K562 (cell line): ENCODE results near the gene CCDC88A.

Experiments
- CBX5 ChIP-seq: IDR thresholded peaks from 2 replicates; pipeline ENCODE4 v1.6.1; 2014; ENCODE audit warnings: low read depth, borderline replicate concordance
- EGR1 ChIP-seq: fragments of 450-650 bp; conservative IDR thresholded peaks from 2 replicates; pipeline ENCODE4 v1.6.1; 2017; ENCODE audit warnings: mild to moderate bottlenecking
- ESRRB ChIP-seq: fragments of 250-450 bp; sonication (Bioruptor Pico); IDR thresholded peaks from 2 replicates; pipeline ENCODE4 v1.5.0; 2020; ENCODE audit warnings: mild to moderate bottlenecking, moderate library complexity, borderline replicate concordance
- MCM5 ChIP-seq: fragments of 450-650 bp; IDR thresholded peaks from 2 replicates; pipeline ENCODE4 v1.6.1; 2016; ENCODE audit warnings: low read depth
- MEF2D ChIP-seq: conservative IDR thresholded peaks from 2 replicates; pipeline ENCODE4 v1.6.1; 2016; ENCODE audit warnings: low read depth, missing genetic modification characterization, missing compliant biosample characterization
- POLR2AphosphoS5 ChIP-seq: IDR thresholded peaks from 2 replicates; pipeline ENCODE4 v1.6.1; 2011; ENCODE audit warnings: mild to moderate bottlenecking, low read depth, low read length, moderate library complexity; ENCODE audit not compliant: control insufficient read depth, insufficient read depth
- SAP30 ChIP-seq: fragments of 200-600 bp; sonication (generic); IDR thresholded peaks from 2 replicates; pipeline ENCODE4 v1.6.1; 2012; ENCODE audit warnings: borderline replicate concordance, low read depth, mild to moderate bottlenecking, moderate library complexity, low read length, control low read depth, inconsistent platforms; ENCODE audit not compliant: insufficient read depth, poor library complexity, severe bottlenecking
- TCF3 ChIP-seq: sonication (generic); formaldehyde crosslinking; IDR thresholded peaks from 2 replicates; pipeline ENCODE4 v1.4.0; 2020; ENCODE audit warnings: mild to moderate bottlenecking, missing genetic modification reagents
- TCF7 ChIP-seq: sonication (generic); IDR thresholded peaks from 2 replicates; pipeline ENCODE4 v1.6.1; 2016; ENCODE audit warnings: antibody characterized with exemption, borderline replicate concordance
- TF ChIP-seq, protein P1 (sequence below): fragments of 250-450 bp; sonication (Bioruptor Pico); IDR thresholded peaks from 2 replicates; pipeline ENCODE4 v1.8.0; 2021; ENCODE audit warnings: moderate library complexity, mild to moderate bottlenecking, inconsistent platforms
- TF ChIP-seq, protein P2 (sequence below): fragments of 250-450 bp; sonication (Bioruptor Pico); IDR thresholded peaks from 2 replicates; pipeline ENCODE4 v1.5.0; 2021

DNA sequence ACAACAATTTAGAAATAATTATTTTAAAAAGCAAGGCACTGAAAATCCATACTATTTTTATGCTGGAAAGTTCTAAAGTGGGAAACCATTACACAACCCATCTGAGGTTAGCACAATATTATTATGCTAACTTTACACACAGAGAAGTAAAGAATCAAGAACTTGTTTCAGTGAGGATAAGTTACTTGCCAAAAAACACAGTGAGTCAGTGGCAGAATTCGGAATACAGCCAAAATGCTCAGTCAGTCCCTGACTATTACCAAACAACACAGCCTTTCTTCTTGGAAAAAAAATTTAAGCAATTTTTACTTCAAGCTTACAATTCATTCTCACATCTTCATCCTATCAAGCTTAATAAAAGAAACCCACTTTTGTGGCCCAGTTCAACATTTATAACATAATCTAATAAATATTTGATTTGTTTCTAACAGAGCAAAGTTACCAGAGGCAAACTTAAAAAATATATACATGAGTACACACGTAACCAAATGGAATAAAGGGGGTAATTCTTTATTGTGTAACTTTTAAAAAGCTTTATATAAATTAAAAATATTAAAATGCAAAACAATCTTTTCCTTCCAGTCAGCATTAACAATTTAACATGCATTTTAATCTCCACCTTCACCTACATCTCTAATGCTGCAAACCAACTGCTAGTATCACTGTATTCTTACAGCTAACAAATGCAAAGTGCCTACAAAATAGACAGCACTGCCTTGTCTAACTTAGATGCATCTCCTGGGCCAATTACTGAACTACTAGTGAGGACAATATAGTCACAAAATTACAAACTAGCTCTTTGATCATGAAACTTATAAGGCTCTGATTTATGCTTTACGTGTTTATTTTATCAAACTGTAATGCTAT, 55.2 kb downstream of the CCDC88A start:
- TF ChIP-seq SAP30 (no peak), MCM5 (no peak), ESRRB (CRISPR knock-in tag) (no peak), MEF2D (tag) (no peak), TCF7 (no peak), EGR1 (no peak), TCF3 (CRISPR knock-in tag) (no peak), CBX5 (no peak), POLR2AphosphoS5 (no peak)
- TF ChIP-seq, protein P1, sequence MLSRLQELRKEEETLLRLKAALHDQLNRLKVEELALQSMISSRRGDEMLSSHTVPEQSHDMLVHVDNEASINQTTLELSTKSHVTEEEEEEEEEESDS (CRISPR knock-in tag) = no peak
- TF ChIP-seq, protein P2, sequence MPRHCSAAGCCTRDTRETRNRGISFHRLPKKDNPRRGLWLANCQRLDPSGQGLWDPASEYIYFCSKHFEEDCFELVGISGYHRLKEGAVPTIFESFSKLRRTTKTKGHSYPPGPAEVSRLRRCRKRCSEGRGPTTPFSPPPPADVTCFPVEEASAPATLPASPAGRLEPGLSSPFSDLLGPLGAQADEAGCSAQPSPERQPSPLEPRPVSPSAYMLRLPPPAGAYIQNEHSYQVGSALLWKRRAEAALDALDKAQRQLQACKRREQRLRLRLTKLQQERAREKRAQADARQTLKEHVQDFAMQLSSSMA = no peak
